ENCODE results near the gene OPN4. TPM values are rescaled to one million over a fixed set of nuclear protein-coding genes. Genes with fewer than 3 reads are reported as not detected.

The OPN4 gene
- total and polyA plus RNA-seq, 10 donors: not detected

- Histone ChIP-seq H3K27ac (no peak overlapping the region), H3K36me3 (no peaks in the 10 kb centered on the region), H3K4me3 (no peak overlapping the region), H3K27me3 (replicated peaks in 1 of 7) (peaks cover 0 to 64% (median 5%) of the 10 kb centered on the region in 7 donors), H3K9me3 (no peaks in the 10 kb centered on the region), H3K4me1 (peaks cover 0 to 8% (median 0%) of the 10 kb centered on the region in 6 donors)
- WGBS, 5 donors: 85 to 92% (median 89%) methylated on average over 20 to 22 of the region's 22 CpGs
- no peak for TF ChIP-seq POLR2AphosphoS5 (IDR thresholded peaks at IDR 0.05)
- TF ChIP-seq CTCF (IDR thresholded peaks at IDR 0.05 in 8 of 11, conservative IDR thresholded peaks at IDR 0.05 in 3 of 11): no peak
- no peak for TF ChIP-seq POLR2A (IDR thresholded peaks at IDR 0.05)
- intact Hi-C loops (cut with DNase I; ENCODE audit: low total_unique reads): no loop called here
- no peak for DNase-seq
Observed at GRCh38 chr10:86681722-86682386, 27.5 kb downstream of the OPN4 start.

- WGBS, 5 donors: 72 to 92% (median 87%) methylated on average over 2 of the region's 2 CpGs
- TF ChIP-seq POLR2AphosphoS5 (IDR thresholded peaks at IDR 0.05): no peak
- no peak for TF ChIP-seq POLR2A (IDR thresholded peaks at IDR 0.05)
- TF ChIP-seq CTCF (IDR thresholded peaks at IDR 0.05 in 8 of 11, conservative IDR thresholded peaks at IDR 0.05 in 3 of 11): no peak
- intact Hi-C loops (cut with DNase I; ENCODE audit: low total_unique reads): no loop called here
- peaks cover 0 to 8% (median 0%) of the 10 kb centered on the region in 6 donors for H3K4me1 ChIP-seq
- peaks cover 0 to 69% (median 5%) of the 10 kb centered on the region in 7 donors for H3K27me3 ChIP-seq (replicated peaks in 1 of 7)
- no peak overlapping the region for H3K4me3 ChIP-seq
- H3K27ac ChIP-seq: no peak overlapping the region
- H3K36me3 ChIP-seq: no peaks in the 10 kb centered on the region
- no peak for DNase-seq
- H3K9me3 ChIP-seq: no peaks in the 10 kb centered on the region
Observed at GRCh38 chr10:86682675-86683074, 28.3 kb downstream of the OPN4 start.

GRCh38 chr10:86684331-86685097 lies 30.2 kb downstream of the OPN4 start:
- TF ChIP-seq POLR2A (IDR thresholded peaks at IDR 0.05) (no peak), CTCF (IDR thresholded peaks at IDR 0.05 in 8 of 11, conservative IDR thresholded peaks at IDR 0.05 in 3 of 11) (peak in 3 of 11 experiments; percentile 8 to 29 (median 17)), POLR2AphosphoS5 (IDR thresholded peaks at IDR 0.05) (no peak)
- Histone ChIP-seq H3K9me3 (no peaks in the 10 kb centered on the region), H3K27me3 (replicated peaks in 1 of 7) (peaks cover 0 to 69% (median 5%) of the 10 kb centered on the region in 7 donors), H3K36me3 (no peaks in the 10 kb centered on the region), H3K4me3 (no peak overlapping the region), H3K4me1 (peaks cover 6 to 21% (median 9%) of the 10 kb centered on the region in 6 donors), H3K27ac (peak overlapping the region in 1 of 8 donors; percentile 47)
- intact Hi-C loops (cut with DNase I; ENCODE audit: low total_unique reads): no loop called here
- 39 to 58% (median 53%) methylated on average over 7 to 9 of the region's 9 CpGs for WGBS, 5 donors
- DNase-seq: no peak

- no peaks in the 10 kb centered on the region for H3K9me3 ChIP-seq
- intact Hi-C loops (cut with DNase I; ENCODE audit: low total_unique reads): no loop called here
- H3K4me1 ChIP-seq: peaks cover 6 to 21% (median 9%) of the 10 kb centered on the region in 6 donors
- WGBS, 5 donors: 82 to 95% (median 89%) methylated on average over 9 of the region's 9 CpGs
- DNase-seq: no peak
- TF ChIP-seq CTCF (IDR thresholded peaks at IDR 0.05 in 8 of 11, conservative IDR thresholded peaks at IDR 0.05 in 3 of 11) (no peak), POLR2AphosphoS5 (IDR thresholded peaks at IDR 0.05) (no peak), POLR2A (IDR thresholded peaks at IDR 0.05) (no peak)
- H3K27me3 ChIP-seq (replicated peaks in 1 of 7): peaks cover 0 to 65% (median 5%) of the 10 kb centered on the region in 7 donors
- peak overlapping the region in 1 of 8 donors; percentile 47 for H3K27ac ChIP-seq
- no peak overlapping the region for H3K4me3 ChIP-seq
- H3K36me3 ChIP-seq: no peaks in the 10 kb centered on the region
Observed at GRCh38 chr10:86685416-86685815, 31.1 kb downstream of the OPN4 start.
